Kidney (tissue), 14 donors: Measurements from ENCODE around the gene MIA. TPM values are rescaled to one million over a fixed set of nuclear protein-coding genes. Genes with fewer than 3 reads are reported as not detected.
"Not testable (repeated sequence)": the region's sequence is repeated elsewhere in the genome, so short reads cannot be mapped to it uniquely, and the experiment has no call there.

ENCODE experiments used
- DNase-seq, 5 donors: peaks; one replicate each; pipeline ENCODE4 v3.0.0-alpha.2; 2013 to 2020
- FAIRE-seq: peaks from 2 replicates; lab custom pipeline; 2012; peaks lifted over from hg19 to GRCh38; lab: Jason Lieb, UNC
- H3K27ac ChIP-seq, 2 donors: one replicate each; pipeline ENCODE4 v1.7.0; 2013; ENCODE audit warnings: low read depth in 2 of 2, low read length in 2 of 2, inconsistent platforms in 1 of 2
- H3K27me3 ChIP-seq: one replicate; pipeline ENCODE4 v1.7.1; 2013; ENCODE audit warnings: low read length, inconsistent platforms; ENCODE audit not compliant: control insufficient read depth, insufficient read depth
- H3K36me3 ChIP-seq, 3 donors: one replicate each; pipeline versions ENCODE4 v1.7.0 to v1.7.1; 2013; ENCODE audit warnings: low read length in 3 of 3, control low read depth in 1 of 3, inconsistent platforms in 1 of 3; ENCODE audit not compliant: insufficient read depth in 3 of 3, control insufficient read depth in 2 of 3
- H3K4me1 ChIP-seq, 3 donors: one replicate each; pipeline versions ENCODE4 v1.7.0 to v1.7.1; 2013; ENCODE audit warnings: low read length in 3 of 3, inconsistent platforms in 1 of 3, low read depth in 1 of 3; ENCODE audit not compliant: control insufficient read depth in 2 of 3, insufficient read depth in 2 of 3
- H3K4me3 ChIP-seq, 3 donors: one replicate each; pipeline versions ENCODE4 v1.7.0 to v1.8.1; 2013; ENCODE audit warnings: low read length in 3 of 3, control low read depth in 1 of 3, inconsistent platforms in 1 of 3
- H3K9ac ChIP-seq, 3 donors: one replicate each; pipeline versions ENCODE4 v1.7.0 to v1.7.1; 2013; ENCODE audit warnings: low read length in 3 of 3, control low read depth in 1 of 3, inconsistent platforms in 1 of 3
- H3K9me3 ChIP-seq, 3 donors: one replicate each; pipeline versions ENCODE4 v1.7.0 to v1.7.1; 2013; ENCODE audit warnings: low read length in 3 of 3, control low read depth in 1 of 3, inconsistent platforms in 1 of 3; ENCODE audit not compliant: control insufficient read depth in 2 of 3, insufficient read depth in 1 of 3
- intact Hi-C: fragments of 100-400 bp; cut with DNase I; formaldehyde crosslinking; loops from one replicate; pipeline ENCODE4 v1.11.1; 2022
- polyA plus RNA-seq: library from polyadenylated mRNA; stranded (reverse); fragments of 350-450 nt; fragmentation: Illumina TruSeq; extraction: RNeasy Lipid Tissue Mini Kit (QIAGEN cat#74804); gene quantifications from one replicate; pipeline ENCODE4 v1.2.3, GENCODE V29; 2014; ENCODE audit warnings: low read depth, low replicate concordance; ENCODE audit not compliant: insufficient read depth
- total RNA-seq: library from RNA; stranded (reverse); fragmentation: NEBNext Ultra II Directional; extraction: Animal tissue kit (Norgen Biotek cat#: 25700); gene quantifications from one replicate; pipeline ENCODE4 v1.2.1, GENCODE V29; 2021
- TF ChIP-seq, protein P1 (sequence below): IDR thresholded peaks from 3 replicates; pipeline ENCODE4 v1.5.1; 2012; ENCODE audit warnings: mild to moderate bottlenecking, moderate library complexity, borderline replicate concordance; ENCODE audit not compliant: insufficient read depth; ENCODE audit errors: extremely low read depth
- donor health status: control.
- donor health status: control.
- donor health status: control.
- donor health status: control.
- donor health status: control.
- donor health status: DM: yes; HTN: yes; CAD: no.
- donor health status: Normal renal cell carcinoma (clear cell type).

Gene MIA
- total and polyA plus RNA-seq, 2 donors from 2014 or later = 6.5 TPM; not detected in 1

- no peaks in the 10 kb centered on the region for H3K27me3 ChIP-seq
- H3K36me3 ChIP-seq = peaks cover 0 to 14% (median 5%) of the 10 kb centered on the region in 3 donors
- H3K4me1 ChIP-seq = peaks cover 0 to 40% (median 10%) of the 10 kb centered on the region in 3 donors
- DNase-seq (peak in 1 of 5 donors; percentile 76), FAIRE-seq (no peak)
- peak overlapping the region in 2 of 3 donors; percentile 19 to 42 for H3K4me3 ChIP-seq
- no peak overlapping the region for H3K9ac ChIP-seq
- intact Hi-C loops = loop anchor here (10.0 kb wide), 1 partner anchor 145 kb away; no protein-coding TSS in a partner anchor
- H3K27ac ChIP-seq = no peak overlapping the region
- TF ChIP-seq, protein P1, sequence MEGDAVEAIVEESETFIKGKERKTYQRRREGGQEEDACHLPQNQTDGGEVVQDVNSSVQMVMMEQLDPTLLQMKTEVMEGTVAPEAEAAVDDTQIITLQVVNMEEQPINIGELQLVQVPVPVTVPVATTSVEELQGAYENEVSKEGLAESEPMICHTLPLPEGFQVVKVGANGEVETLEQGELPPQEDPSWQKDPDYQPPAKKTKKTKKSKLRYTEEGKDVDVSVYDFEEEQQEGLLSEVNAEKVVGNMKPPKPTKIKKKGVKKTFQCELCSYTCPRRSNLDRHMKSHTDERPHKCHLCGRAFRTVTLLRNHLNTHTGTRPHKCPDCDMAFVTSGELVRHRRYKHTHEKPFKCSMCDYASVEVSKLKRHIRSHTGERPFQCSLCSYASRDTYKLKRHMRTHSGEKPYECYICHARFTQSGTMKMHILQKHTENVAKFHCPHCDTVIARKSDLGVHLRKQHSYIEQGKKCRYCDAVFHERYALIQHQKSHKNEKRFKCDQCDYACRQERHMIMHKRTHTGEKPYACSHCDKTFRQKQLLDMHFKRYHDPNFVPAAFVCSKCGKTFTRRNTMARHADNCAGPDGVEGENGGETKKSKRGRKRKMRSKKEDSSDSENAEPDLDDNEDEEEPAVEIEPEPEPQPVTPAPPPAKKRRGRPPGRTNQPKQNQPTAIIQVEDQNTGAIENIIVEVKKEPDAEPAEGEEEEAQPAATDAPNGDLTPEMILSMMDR = no peak
- H3K9me3 ChIP-seq = no peaks in the 10 kb centered on the region
Observed at GRCh38 chr19:40809358-40810086, 34.2 kb downstream of the MIA start.

DNA sequence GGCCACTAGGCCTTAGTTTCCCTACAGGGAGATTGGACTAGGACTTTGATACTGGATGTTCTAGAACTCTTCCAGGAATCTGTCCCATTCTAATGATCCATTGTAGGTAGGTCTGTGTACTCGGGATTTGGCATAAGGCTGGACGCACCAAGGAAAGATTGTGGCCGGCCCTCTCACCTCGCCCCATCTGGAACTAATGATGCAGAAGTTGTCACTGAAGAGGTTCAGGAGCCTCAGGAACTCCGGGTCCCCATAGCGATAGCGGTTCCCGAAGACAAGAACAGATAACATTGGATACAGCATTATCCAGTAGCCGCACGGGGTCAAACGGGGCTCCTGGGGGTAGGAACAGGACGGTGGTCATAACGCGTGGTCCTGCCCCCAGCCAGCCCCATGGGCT, 34.8 kb downstream of the MIA start:
- no peaks in the 10 kb centered on the region for H3K27me3 ChIP-seq
- H3K36me3 ChIP-seq = peaks cover 0 to 14% (median 5%) of the 10 kb centered on the region in 3 donors
- TF ChIP-seq, protein P1 = no peak
- H3K4me3 ChIP-seq = peak overlapping the region in 2 of 3 donors; percentile 19 to 42
- peaks cover 0 to 35% (median 7%) of the 10 kb centered on the region in 3 donors for H3K4me1 ChIP-seq
- no peaks in the 10 kb centered on the region for H3K9me3 ChIP-seq
- intact Hi-C loops = no loop called here
- H3K9ac ChIP-seq = no peak overlapping the region
- no peak for FAIRE-seq
- peak overlapping the region in 1 of 2 donors; percentile 14 for H3K27ac ChIP-seq
- no peak for DNase-seq

- Histone ChIP-seq H3K27ac (peak overlapping the region in 1 of 2 donors; percentile 47), H3K4me3 (peak overlapping the region in 2 of 3 donors; percentile 32 to 44), H3K36me3 (peaks cover 0 to 14% (median 3%) of the 10 kb centered on the region in 3 donors), H3K4me1 (peaks cover 0 to 28% (median 7%) of the 10 kb centered on the region in 3 donors), H3K9ac (peak overlapping the region in 1 of 3 donors; percentile 12)
- DNase-seq = peak; percentile 86 to 96 (median 93)
- FAIRE-seq, intact Hi-C loops, H3K9me3 ChIP-seq, H3K27me3 ChIP-seq: not testable (repeated sequence)
Observed at GRCh38 chr19:40810649-40811408, 35.5 kb downstream of the MIA start.
